SK-N-MC (cell line): Measurements from ENCODE around the gene PABPN1.
"Not testable (repeated sequence)": the region's sequence is repeated elsewhere in the genome, so short reads cannot be mapped to it uniquely, and the experiment has no call there.

ENCODE experiments used
- DNase-seq: peaks from one replicate; pipeline ENCODE4 v3.0.0-alpha.2; 2011; ENCODE audit warnings: low read depth, low spot score
- H3K27ac ChIP-seq: fragments of 200-600 bp; sonication (generic); 2 replicates; pipeline ENCODE4 v1.5.1; 2016; ENCODE audit warnings: mixed run types
- H3K36me3 ChIP-seq: fragments of 200-600 bp; sonication (generic); 2 replicates; pipeline ENCODE4 v1.6.1; 2017; ENCODE audit warnings: antibody characterized with exemption, low read length, mixed read lengths; ENCODE audit not compliant: insufficient read depth
- H3K4me3 ChIP-seq: fragments of 200-600 bp; sonication (generic); 2 replicates; pipeline ENCODE4 v1.5.1; 2016
- H3K9ac ChIP-seq: fragments of 200-600 bp; sonication (generic); 2 replicates; pipeline ENCODE4 v1.8.0; 2017; ENCODE audit warnings: mixed run types, mixed read lengths; ENCODE audit not compliant: insufficient read length
- H3K9me3 ChIP-seq: fragments of 200-600 bp; sonication (generic); 2 replicates; pipeline ENCODE4 v1.6.1; 2017; ENCODE audit warnings: low read depth, mild to moderate bottlenecking, antibody characterized with exemption, low read length, moderate library complexity, mixed read lengths
- EZH2 ChIP-seq: fragments of 200-600 bp; sonication (generic); IDR thresholded peaks from one replicate; pipeline ENCODE4 v1.6.1; 2017; ENCODE audit warnings: antibody characterized with exemption
- FOXP2 ChIP-seq: optimal IDR thresholded peaks from 2 replicates; pipeline ENCODE3; 2011; ENCODE audit warnings: mild to moderate bottlenecking, moderate library complexity; ENCODE audit not compliant: insufficient read depth; ENCODE audit errors: extremely low read length, control extremely low read depth
- POLR2AphosphoS5 ChIP-seq: IDR thresholded peaks from 2 replicates; pipeline ENCODE4 v1.6.1; 2012; ENCODE audit warnings: mild to moderate bottlenecking, low read depth, low read length, borderline replicate concordance

Gene PABPN1

DNA sequence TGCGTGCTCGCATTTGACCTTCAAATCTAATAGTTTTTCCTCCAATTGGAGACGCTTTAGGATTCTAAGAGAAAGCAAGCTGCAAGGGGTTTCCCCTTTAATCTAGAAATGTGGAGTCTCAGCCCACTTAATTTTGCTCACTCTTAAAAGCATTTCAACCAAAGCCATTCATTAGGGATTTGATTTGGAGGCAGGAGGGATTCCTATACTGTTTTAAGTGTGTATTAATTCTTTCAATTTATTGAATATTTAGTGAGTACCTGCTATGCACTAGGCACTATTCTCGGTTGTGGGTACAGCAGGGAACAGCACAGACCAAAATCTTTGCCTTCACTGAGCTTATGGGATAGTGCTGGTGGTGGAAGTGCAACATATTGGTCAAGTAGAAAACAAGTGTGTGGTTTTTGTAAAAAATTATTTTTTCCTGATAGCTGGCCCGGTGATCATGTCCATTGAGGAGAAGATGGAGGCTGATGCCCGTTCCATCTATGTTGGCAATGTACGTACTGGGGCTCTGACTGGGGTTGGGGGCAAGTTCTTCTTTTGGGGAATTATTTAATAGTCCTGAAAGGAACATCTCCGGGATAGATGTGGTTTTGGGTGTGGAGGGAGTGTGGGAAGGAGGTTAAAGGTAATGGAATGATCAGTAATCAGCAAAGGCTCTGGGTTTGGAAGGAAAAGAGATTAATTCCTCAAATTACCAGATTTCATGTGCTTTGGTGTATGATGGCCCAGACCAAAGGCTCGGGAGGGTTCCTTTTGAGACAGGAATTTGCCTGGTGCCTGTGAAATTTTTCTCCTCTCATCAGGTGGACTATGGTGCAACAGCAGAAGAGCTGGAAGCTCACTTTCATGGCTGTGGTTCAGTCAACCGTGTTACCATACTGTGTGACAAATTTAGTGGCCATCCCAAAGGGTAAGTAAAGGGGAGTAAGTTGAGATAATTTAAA is 1.6 kb downstream of the PABPN1 start:
- Histone ChIP-seq H3K27ac (peak overlapping the region; percentile 88), H3K9ac (peak overlapping the region; percentile 99), H3K4me3 (peak overlapping the region; percentile 99), H3K36me3 (peaks cover 47% of the 10 kb centered on the region), H3K9me3 (no peaks in the 10 kb centered on the region)
- DNase-seq = no peak
- TF ChIP-seq POLR2AphosphoS5 (no peak), EZH2 (no peak), FOXP2 (no peak)

GRCh38 chr14:23323838-23324454 is 2.7 kb downstream of the PABPN1 start:
- Histone ChIP-seq H3K36me3 (peaks cover 47% of the 10 kb centered on the region), H3K4me3 (no peak overlapping the region), H3K27ac (no peak overlapping the region), H3K9ac (no peak overlapping the region), H3K9me3 (no peaks in the 10 kb centered on the region)
- TF ChIP-seq FOXP2 = no peak
- no peak for TF ChIP-seq POLR2AphosphoS5
- TF ChIP-seq EZH2 = no peak
- DNase-seq = no peak

- H3K36me3 ChIP-seq = peaks cover 45% of the 10 kb centered on the region
- no peak overlapping the region for H3K4me3 ChIP-seq
- TF ChIP-seq FOXP2 (no peak), EZH2 (no peak)
- H3K9ac ChIP-seq = no peak overlapping the region
- DNase-seq = no peak
- no peaks in the 10 kb centered on the region for H3K9me3 ChIP-seq
- H3K27ac ChIP-seq = no peak overlapping the region
Measured at GRCh38 chr14:23324455-23324846, 3.2 kb downstream of the PABPN1 start.

GRCh38 chr14:23324993-23325392 is 3.7 kb downstream of the PABPN1 start:
- H3K9ac ChIP-seq = no peak overlapping the region
- no peaks in the 10 kb centered on the region for H3K9me3 ChIP-seq
- H3K36me3 ChIP-seq = peaks cover 40% of the 10 kb centered on the region
- no peak overlapping the region for H3K4me3 ChIP-seq
- H3K27ac ChIP-seq = no peak overlapping the region
- no peak for DNase-seq
- no peak for TF ChIP-seq FOXP2
- TF ChIP-seq POLR2AphosphoS5 = no peak
- no peak for TF ChIP-seq EZH2

DNA sequence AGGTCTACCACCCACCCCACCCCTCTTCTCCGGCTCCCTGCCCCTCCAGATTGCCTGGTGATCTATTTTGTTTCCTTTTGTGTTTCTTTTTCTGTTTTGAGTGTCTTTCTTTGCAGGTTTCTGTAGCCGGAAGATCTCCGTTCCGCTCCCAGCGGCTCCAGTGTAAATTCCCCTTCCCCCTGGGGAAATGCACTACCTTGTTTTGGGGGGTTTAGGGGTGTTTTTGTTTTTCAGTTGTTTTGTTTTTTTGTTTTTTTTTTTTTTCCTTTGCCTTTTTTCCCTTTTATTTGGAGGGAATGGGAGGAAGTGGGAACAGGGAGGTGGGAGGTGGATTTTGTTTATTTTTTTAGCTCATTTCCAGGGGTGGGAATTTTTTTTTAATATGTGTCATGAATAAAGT is 4.5 kb downstream of the PABPN1 start:
- Histone ChIP-seq H3K36me3 (peaks cover 38% of the 10 kb centered on the region), H3K27ac (peak overlapping the region; percentile 46; the same call in 1 of the 2 replicates)
- H3K4me3 ChIP-seq, DNase-seq, H3K9me3 ChIP-seq, H3K9ac ChIP-seq: not testable (repeated sequence)

- no peaks in the 10 kb centered on the region for H3K9me3 ChIP-seq
- peak; percentile 48; the same call in 1 of the 2 replicates for TF ChIP-seq POLR2AphosphoS5
- no peak for TF ChIP-seq EZH2
- DNase-seq = no peak
- H3K9ac ChIP-seq = no peak overlapping the region
- H3K36me3 ChIP-seq = peaks cover 38% of the 10 kb centered on the region
- H3K4me3 ChIP-seq = no peak overlapping the region
- H3K27ac ChIP-seq = no peak overlapping the region; the same call in 1 of the 2 replicates
Measured at GRCh38 chr14:23326491-23327332, 5.5 kb downstream of the PABPN1 start.

DNA sequence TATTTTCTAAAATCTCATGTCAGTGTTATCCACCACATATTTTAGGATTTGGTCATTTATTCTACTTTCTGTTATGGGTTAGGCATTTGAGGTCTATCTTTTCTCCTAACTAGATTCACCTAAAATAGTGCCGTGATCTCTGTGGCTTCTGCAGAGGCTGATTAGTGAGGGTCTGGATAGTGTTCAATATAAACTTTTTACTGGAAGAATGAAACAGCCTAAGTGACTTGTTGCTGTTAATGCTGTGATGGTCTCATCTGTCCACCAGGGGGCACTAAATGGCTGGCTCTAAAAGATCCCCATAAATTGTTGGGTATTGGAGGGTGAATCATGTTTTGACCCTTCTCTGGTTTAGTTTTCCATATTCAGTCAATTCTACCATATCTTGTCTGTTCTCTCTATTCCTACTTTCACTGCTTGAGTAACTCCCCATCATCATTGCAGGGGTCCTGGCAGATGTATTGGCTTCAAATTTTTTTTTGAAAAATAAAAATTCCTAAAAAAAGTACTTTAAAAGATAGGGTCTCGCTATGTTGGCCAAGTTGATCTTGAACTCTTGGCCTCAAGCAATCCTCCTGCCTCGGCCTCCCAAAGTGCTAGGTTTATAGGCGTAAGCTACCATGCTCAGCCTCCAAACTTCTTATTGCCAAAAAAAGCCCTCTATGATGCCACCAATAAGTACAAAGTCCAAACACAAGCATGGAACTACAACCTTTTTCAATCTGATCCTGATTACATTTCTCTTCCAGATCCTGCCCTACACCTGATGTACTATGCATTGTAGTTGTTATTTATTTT is 6.9 kb downstream of the PABPN1 start:
- peaks cover 28% of the 10 kb centered on the region for H3K36me3 ChIP-seq
- DNase-seq = peak; percentile 74
- H3K9me3 ChIP-seq = no peaks in the 10 kb centered on the region
- no peak overlapping the region for H3K9ac ChIP-seq
- H3K4me3 ChIP-seq = no peak overlapping the region
- no peak for TF ChIP-seq EZH2
- no peak for TF ChIP-seq POLR2AphosphoS5
- TF ChIP-seq FOXP2 = no peak
- H3K27ac ChIP-seq = no peak overlapping the region

GRCh38 chr14:23335623-23336022 is 14.4 kb downstream of the PABPN1 start:
- Histone ChIP-seq H3K27ac (no peak overlapping the region), H3K9me3 (no peaks in the 10 kb centered on the region), H3K4me3 (no peak overlapping the region), H3K9ac (no peak overlapping the region), H3K36me3 (no peaks in the 10 kb centered on the region)
- DNase-seq = no peak
- no peak for TF ChIP-seq EZH2
- TF ChIP-seq POLR2AphosphoS5 = no peak
- TF ChIP-seq FOXP2 = no peak
